NCI-H526 treated with DMSO at 0.1 percent for 48 hours (cell line): ENCODE measurements around the gene FLNA.
"Not testable (repeated sequence)": the region's sequence is repeated elsewhere in the genome, so short reads cannot be mapped to it uniquely, and the experiment has no call there.

ENCODE experiments used
- DNase-seq: peaks from one replicate; lab custom pipeline; 2025; lab: John Stamatoyannopoulos, UW

The FLNA gene

GRCh38 chrX:154358829-154359228, 15.6 kb downstream of the FLNA start:
- DNase-seq, result no peak

- DNase-seq, result no peak
Measured at GRCh38 chrX:154358011-154358410, 16.4 kb downstream of the FLNA start.

- no peak for DNase-seq
Measured at GRCh38 chrX:154357205-154357604, 17.2 kb downstream of the FLNA start.

- DNase-seq, result no peak
Measured at GRCh38 chrX:154356596-154356995, 17.8 kb downstream of the FLNA start.

- DNase-seq, result no peak
Measured at GRCh38 chrX:154355776-154356140, 18.7 kb downstream of the FLNA start.

GRCh38 chrX:154355094-154355775, 19.2 kb downstream of the FLNA start:
- no peak for DNase-seq

GRCh38 chrX:154354516-154354915, 19.9 kb downstream of the FLNA start:
- no peak for DNase-seq

GRCh38 chrX:154354013-154354412, 20.4 kb downstream of the FLNA start:
- no peak for DNase-seq

GRCh38 chrX:154353172-154353843, 21.1 kb downstream of the FLNA start:
- no peak for DNase-seq

GRCh38 chrX:154352466-154352865, 22.0 kb downstream of the FLNA start:
- DNase-seq, result no peak

- no peak for DNase-seq
Measured at GRCh38 chrX:154352012-154352401, 22.4 kb downstream of the FLNA start.

- no peak for DNase-seq
Measured at GRCh38 chrX:154351183-154352011, 23.0 kb downstream of the FLNA start.

GRCh38 chrX:154350429-154351182, 23.8 kb downstream of the FLNA start:
- no peak for DNase-seq

- DNase-seq, result no peak
Measured at GRCh38 chrX:154349979-154350378, 24.5 kb downstream of the FLNA start.

- no peak for DNase-seq
Measured at GRCh38 chrX:154349359-154349935, 25.0 kb downstream of the FLNA start.

- no peak for DNase-seq
Measured at GRCh38 chrX:154348646-154349358, 25.6 kb downstream of the FLNA start.

GRCh38 chrX:154348114-154348531, 26.3 kb downstream of the FLNA start:
- no peak for DNase-seq

- not testable (repeated sequence) for DNase-seq
Measured at GRCh38 chrX:154343620-154344019, 30.8 kb downstream of the FLNA start.

- not testable (repeated sequence) for DNase-seq
Measured at GRCh38 chrX:154343063-154343462, 31.4 kb downstream of the FLNA start.

GRCh38 chrX:154341399-154342298, 32.8 kb downstream of the FLNA start:
- not testable (repeated sequence) for DNase-seq
